ENCODE data around the gene FKBP15.
"Not testable (repeated sequence)": the region's sequence is repeated elsewhere in the genome, so short reads cannot be mapped to it uniquely, and the experiment has no call there.

FKBP15 gene

GRCh38 chr9:113221003-113221799, at the start of gene FKBP15, which contains the start of gene SLC31A1:
Gene FKBP15 (minus strand): TSS chr9:113221277. CDS start chr9:113221243, 34 bp downstream.
Gene SLC31A1 (plus strand): TSS chr9:113221544. CDS start chr9:113256149, 34,605 bp downstream.
- DNase-seq (ENCODE audit: low read depth in 2 of 2) = peak; percentile 89

GRCh38 chr9:113269871-113270270, 48.8 kb upstream of the FKBP15 start:
- DNase-seq (ENCODE audit: low read depth in 2 of 2) = no peak

- DNase-seq (ENCODE audit: low read depth in 2 of 2) = no peak
Observed at GRCh38 chr9:113269355-113269754, 48.3 kb upstream of the FKBP15 start.

GRCh38 chr9:113267911-113268566, 47.0 kb upstream of the FKBP15 start:
- no peak for DNase-seq (ENCODE audit: low read depth in 2 of 2)

GRCh38 chr9:113266174-113266573, 45.1 kb upstream of the FKBP15 start:
- no peak for DNase-seq (ENCODE audit: low read depth in 2 of 2)

GRCh38 chr9:113261917-113262671, 41.0 kb upstream of the FKBP15 start:
- no peak for DNase-seq (ENCODE audit: low read depth in 2 of 2)

DNA sequence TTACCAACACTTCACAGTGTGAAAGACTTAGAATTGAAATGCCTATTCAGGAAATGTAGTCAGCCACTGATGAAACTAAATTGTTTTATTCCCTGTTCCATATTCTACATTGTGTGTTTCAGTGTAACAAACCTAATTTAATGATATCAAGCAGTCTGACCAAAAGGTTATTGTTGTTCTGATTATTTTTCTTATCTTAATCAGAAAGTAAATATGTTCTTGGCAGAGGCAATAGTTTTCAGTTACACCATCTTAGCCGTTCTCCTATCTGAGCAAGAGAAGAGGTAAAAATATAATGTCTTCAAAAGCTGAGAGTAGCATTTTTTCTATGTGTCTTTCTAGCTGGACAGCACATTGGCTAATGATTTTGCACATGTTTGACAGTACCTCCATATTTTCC, 37.2 kb upstream of the FKBP15 start:
- DNase-seq (ENCODE audit: low read depth in 2 of 2) = no peak

DNA sequence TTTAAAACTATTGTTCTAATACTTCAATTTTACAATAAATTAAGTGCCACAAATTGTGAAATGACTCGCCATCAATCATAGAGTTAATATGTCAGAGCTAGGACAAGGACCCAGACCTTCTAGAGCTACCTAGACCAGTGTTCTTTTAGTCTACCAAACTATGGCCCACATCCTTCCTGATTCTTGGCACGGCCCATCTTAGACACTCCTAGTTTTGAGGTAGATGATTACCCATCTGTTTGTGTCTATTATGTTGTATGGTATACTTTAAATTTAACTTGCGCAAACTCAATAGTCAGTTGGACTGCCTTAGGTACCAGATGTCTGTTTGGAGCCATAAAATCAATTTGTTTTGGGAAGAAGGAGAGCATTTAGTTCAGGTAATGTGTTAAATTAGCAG, 36.8 kb upstream of the FKBP15 start:
- DNase-seq (ENCODE audit: low read depth in 2 of 2) = no peak

DNA sequence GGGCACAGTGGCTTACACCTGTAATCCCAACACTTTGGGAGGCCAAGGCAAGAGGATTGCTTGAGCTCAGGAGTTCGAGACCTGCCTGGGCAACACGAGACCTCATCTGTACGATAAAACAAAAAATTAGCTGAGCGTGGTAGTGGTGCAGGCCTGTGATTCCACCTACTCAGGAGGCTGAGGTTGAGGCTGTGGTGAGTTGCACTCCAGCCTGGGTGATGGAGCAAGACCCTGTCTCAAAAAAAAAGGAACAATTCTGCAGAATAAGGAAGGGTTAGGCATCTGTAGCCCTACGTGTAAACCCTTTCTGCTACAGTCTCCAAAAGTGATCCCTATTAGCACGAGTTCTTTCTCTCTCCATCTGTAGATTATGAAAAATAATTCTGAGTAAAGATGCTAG, 34.4 kb upstream of the FKBP15 start:
- DNase-seq (ENCODE audit: low read depth in 2 of 2) = no peak

DNA sequence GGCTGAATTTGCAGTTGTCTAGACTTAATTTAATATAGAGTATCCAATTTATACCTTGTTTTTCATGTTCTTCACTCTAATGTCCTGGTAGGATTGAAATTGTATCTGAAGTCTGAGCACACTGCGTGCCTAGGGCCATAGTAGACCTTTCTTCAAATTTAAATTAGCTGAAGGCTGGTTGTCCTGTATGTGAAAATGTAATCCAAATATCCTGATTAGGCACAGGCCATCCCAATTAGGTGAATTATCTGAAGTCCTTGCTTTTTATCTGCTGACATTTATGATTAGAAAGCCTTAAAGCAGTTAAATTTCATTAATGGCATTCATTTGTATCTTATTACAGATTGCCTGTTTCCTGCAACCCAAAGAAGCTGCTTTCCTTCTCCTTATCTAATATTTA, 33.9 kb upstream of the FKBP15 start:
- DNase-seq (ENCODE audit: low read depth in 2 of 2) = no peak

DNA sequence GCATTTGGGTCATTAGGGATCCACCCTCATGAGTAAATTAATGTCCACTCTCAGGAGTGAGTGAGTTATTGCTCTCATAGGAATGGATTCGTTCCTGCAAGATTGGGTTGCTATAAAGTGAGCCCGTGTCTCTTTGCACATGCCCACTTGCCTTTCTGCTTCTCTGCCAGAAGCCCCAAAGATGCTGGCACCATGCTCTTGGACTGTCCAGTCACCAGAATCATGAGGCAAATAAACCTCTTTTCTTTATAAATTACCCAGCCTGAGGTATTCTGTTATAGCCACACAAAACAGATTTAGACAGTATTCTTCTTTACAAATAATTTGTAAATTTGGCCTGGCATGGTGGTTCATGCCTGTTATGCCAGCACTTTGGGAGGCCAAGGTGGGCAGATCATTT, 29.7 kb upstream of the FKBP15 start:
- DNase-seq (ENCODE audit: low read depth in 2 of 2) = no peak

DNA sequence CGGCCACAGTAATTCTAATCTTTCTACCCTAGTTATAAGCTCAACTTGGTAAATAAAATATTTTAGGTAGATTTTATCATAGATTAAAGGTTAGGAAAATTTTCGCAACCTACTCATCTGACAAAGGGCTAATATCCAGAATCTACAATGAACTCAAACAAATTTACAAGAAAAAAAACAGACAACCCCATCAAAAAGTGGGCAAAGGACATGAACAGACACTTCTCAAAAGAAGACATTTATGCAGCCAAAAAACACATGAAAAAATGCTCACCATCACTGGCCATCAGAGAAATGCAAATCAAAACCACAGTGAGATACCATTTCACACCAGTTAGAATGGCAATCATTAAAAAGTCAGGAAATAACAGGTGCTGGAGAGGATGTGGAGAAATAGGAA, 28.6 kb upstream of the FKBP15 start:
- DNase-seq (ENCODE audit: low read depth in 2 of 2) = not testable (repeated sequence)

GRCh38 chr9:113247640-113248039, 26.6 kb upstream of the FKBP15 start:
- DNase-seq (ENCODE audit: low read depth in 2 of 2) = no peak

GRCh38 chr9:113246928-113247327, 25.9 kb upstream of the FKBP15 start:
- no peak for DNase-seq (ENCODE audit: low read depth in 2 of 2)

GRCh38 chr9:113245894-113246293, 24.8 kb upstream of the FKBP15 start:
- DNase-seq (ENCODE audit: low read depth in 2 of 2) = no peak

GRCh38 chr9:113244556-113244955, 23.5 kb upstream of the FKBP15 start:
- DNase-seq (ENCODE audit: low read depth in 2 of 2) = no peak

DNA sequence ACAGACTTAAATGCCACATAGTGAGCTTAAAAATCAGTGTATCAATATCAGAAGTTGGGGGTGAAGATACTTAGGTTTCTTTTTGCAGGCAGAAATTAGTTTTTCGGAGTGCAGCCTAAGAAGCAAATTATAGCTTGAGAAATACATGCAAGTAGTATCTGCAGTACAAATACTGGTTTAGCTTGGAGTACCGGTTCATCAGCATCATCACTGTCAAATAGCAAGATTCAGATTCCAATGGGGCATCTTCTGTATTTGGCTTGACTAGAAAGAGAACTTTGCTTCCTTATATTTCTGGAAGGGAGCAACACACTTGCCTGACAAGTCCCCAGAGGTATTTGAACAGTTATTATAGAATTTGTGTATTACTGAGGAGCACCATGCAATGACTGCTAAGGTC, 20.1 kb upstream of the FKBP15 start:
- no peak for DNase-seq (ENCODE audit: low read depth in 2 of 2)

DNA sequence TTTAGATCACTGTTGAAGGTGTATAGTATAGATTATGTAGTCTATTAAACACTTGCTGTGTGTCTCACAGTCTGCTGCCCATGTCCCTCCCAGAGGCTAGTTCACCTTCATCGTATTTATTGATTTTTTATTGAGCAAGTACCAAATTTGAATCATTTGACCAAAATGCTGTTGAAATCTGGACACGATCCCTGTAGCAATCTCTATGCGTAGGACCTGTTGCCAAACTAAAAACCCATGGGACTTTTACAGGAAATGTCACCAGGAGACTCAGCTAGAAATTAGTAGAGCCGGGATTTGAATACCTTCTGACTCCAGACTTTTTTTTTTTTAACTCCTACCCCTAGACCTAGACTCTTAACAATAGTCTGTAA, 17.8 kb upstream of the FKBP15 start:
- DNase-seq (ENCODE audit: low read depth in 2 of 2) = no peak

DNA sequence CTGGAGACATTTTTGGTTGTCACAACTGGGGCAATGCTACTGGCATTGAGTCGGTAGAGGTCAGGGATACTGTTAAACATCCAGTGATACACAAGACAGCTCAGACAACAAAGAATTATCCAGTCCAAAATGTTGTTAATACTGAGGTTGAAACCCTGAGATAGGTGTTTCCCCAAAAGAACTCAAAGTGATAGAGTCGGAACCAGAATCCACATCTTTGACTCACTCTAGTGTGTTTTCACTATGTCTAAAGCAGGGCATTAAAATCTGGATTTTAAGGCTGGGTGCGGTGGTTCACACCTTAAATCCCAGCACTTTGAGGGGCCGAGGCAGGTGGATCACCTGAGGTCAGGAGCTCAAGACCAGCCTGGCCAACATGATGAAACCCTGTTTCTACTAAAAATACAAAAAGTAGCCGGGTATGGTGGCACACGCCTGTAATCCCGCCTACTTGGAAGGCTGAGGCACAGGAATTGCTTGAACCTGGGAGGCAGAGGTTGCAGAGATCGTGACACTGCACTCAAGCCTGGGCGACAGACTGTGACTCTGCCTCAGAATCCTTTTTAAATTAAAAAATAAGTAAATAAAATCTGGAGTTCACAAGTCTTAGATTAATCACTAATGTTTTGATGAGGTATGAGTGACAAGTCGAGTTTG, 17.3 kb upstream of the FKBP15 start:
- DNase-seq (ENCODE audit: low read depth in 2 of 2) = no peak

DNA sequence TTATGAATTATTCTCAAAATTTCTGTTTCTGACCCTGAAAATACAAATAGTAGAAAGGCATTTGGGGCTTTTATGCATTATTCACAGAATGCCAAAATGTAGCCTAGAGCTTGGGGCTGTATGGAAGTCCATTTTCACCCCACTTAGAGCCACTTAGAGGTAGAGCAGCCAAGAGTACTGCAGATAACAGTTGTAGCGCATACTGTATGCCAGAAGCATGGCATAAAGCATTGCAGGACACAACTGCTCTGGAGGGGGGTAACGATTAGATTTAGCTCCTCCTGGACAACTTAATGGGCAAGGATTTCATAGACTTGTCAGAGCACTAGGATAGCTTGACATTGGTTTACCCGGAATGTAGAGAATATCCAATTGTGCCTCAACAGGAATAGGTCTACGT, 15.9 kb upstream of the FKBP15 start:
- DNase-seq (ENCODE audit: low read depth in 2 of 2) = no peak

DNA sequence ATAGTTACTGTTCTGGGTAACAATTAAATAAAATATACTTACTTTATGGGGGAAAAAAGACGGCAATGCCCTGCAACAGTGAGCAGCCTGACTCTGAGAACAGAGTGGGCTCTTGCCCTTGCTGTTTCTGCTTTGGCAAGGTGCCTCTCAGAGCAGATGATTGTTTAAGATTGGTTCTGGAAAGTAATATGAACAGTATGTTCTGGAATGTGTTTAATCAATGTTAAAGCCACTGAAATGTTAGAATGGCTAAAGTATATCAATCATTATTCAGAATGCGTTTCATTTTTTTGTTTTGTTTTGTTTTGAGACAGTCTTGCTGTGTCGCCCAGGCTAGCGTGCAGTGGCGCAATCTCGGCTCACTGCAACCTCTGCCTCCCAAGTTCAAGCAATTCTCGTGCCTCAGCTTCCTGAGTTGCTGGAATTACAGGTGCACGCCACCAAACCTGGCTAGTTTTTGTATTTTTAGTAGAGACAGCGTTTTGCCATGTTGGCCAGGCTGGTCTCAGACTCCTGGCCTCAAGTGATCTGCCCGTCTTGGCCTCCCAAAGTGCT, 14.7 kb upstream of the FKBP15 start:
- not testable (repeated sequence) for DNase-seq (ENCODE audit: low read depth in 2 of 2)

- DNase-seq (ENCODE audit: low read depth in 2 of 2) = no peak
Observed at GRCh38 chr9:113231701-113232100, 10.6 kb upstream of the FKBP15 start.
